ENCODE measurements around the gene SLC38A8. TPM values are rescaled to one million over a fixed set of nuclear protein-coding genes. Genes with fewer than 3 reads are reported as not detected.

The SLC38A8 gene
- total and polyA plus RNA-seq, 4 donors = 0.28 to 1.4 (median 1.1) TPM

GRCh38 chr16:84054271-84054670 is 11.7 kb upstream of the SLC38A8 start:
- Histone ChIP-seq H3K4me3 (ENCODE audit: low read depth, low read length) (no peak overlapping the region), H3K27me3 (ENCODE audit: control insufficient read depth, insufficient read depth, low read length) (no peaks in the 10 kb centered on the region), H3K9me3 (ENCODE audit: control insufficient read depth, insufficient read depth, low read length) (no peaks in the 10 kb centered on the region), H3K36me3 (ENCODE audit: control insufficient read depth, insufficient read depth, low read length) (peaks cover 80% of the 10 kb centered on the region), H3K4me1 (ENCODE audit: control insufficient read depth, insufficient read depth, low read length) (peaks cover 26% of the 10 kb centered on the region), H3K27ac (ENCODE audit: low read depth, low read length) (no peak overlapping the region)
- no peak for DNase-seq (ENCODE audit: low read depth in 4 of 6, low spot score in 6 of 6)
- 98% methylated on average over 16 of the region's 16 CpGs for WGBS (ENCODE audit: insufficient coverage)

GRCh38 chr16:84053237-84053636 is 10.6 kb upstream of the SLC38A8 start:
- DNase-seq (ENCODE audit: low read depth in 4 of 6, low spot score in 6 of 6) = no peak
- 91% methylated on average over 7 of the region's 13 CpGs for WGBS (ENCODE audit: insufficient coverage)
- no peak overlapping the region for H3K27ac ChIP-seq (ENCODE audit: low read depth, low read length)

GRCh38 chr16:84052071-84052622 is 9.6 kb upstream of the SLC38A8 start:
- DNase-seq (ENCODE audit: low read depth in 4 of 6, low spot score in 6 of 6) = no peak
- Histone ChIP-seq H3K36me3 (ENCODE audit: control insufficient read depth, insufficient read depth, low read length) (peaks cover 79% of the 10 kb centered on the region), H3K4me1 (ENCODE audit: control insufficient read depth, insufficient read depth, low read length) (peaks cover 28% of the 10 kb centered on the region), H3K4me3 (ENCODE audit: low read depth, low read length) (no peak overlapping the region), H3K27me3 (ENCODE audit: control insufficient read depth, insufficient read depth, low read length) (no peaks in the 10 kb centered on the region), H3K27ac (ENCODE audit: low read depth, low read length) (no peak overlapping the region), H3K9me3 (ENCODE audit: control insufficient read depth, insufficient read depth, low read length) (no peaks in the 10 kb centered on the region)
- WGBS (ENCODE audit: insufficient coverage) = 89% methylated on average over 26 of the region's 27 CpGs

More at GRCh38 chr16:84053237-84053636, 10.6 kb upstream of the SLC38A8 start:
- Histone ChIP-seq H3K27me3 (ENCODE audit: control insufficient read depth, insufficient read depth, low read length) (no peaks in the 10 kb centered on the region), H3K36me3 (ENCODE audit: control insufficient read depth, insufficient read depth, low read length) (peaks cover 78% of the 10 kb centered on the region), H3K4me1 (ENCODE audit: control insufficient read depth, insufficient read depth, low read length) (peaks cover 32% of the 10 kb centered on the region), H3K4me3 (ENCODE audit: low read depth, low read length) (no peak overlapping the region), H3K9me3 (ENCODE audit: control insufficient read depth, insufficient read depth, low read length) (no peaks in the 10 kb centered on the region)

GRCh38 chr16:84050316-84050715 is 7.7 kb upstream of the SLC38A8 start:
- DNase-seq (ENCODE audit: low read depth in 4 of 6, low spot score in 6 of 6) = no peak
- Histone ChIP-seq H3K4me3 (ENCODE audit: low read depth, low read length) (no peak overlapping the region), H3K27ac (ENCODE audit: low read depth, low read length) (no peak overlapping the region), H3K9me3 (ENCODE audit: control insufficient read depth, insufficient read depth, low read length) (no peaks in the 10 kb centered on the region), H3K4me1 (ENCODE audit: control insufficient read depth, insufficient read depth, low read length) (peaks cover 23% of the 10 kb centered on the region), H3K27me3 (ENCODE audit: control insufficient read depth, insufficient read depth, low read length) (no peaks in the 10 kb centered on the region), H3K36me3 (ENCODE audit: control insufficient read depth, insufficient read depth, low read length) (peaks cover 66% of the 10 kb centered on the region)
- WGBS (ENCODE audit: insufficient coverage) = 97% methylated on average over 9 of the region's 9 CpGs

GRCh38 chr16:84049403-84050060 is 6.9 kb upstream of the SLC38A8 start:
- no peak for DNase-seq (ENCODE audit: low read depth in 4 of 6, low spot score in 6 of 6)
- 67% methylated on average over 12 of the region's 13 CpGs for WGBS (ENCODE audit: insufficient coverage)
- H3K27ac ChIP-seq (ENCODE audit: low read depth, low read length) = no peak overlapping the region
- peaks cover 59% of the 10 kb centered on the region for H3K36me3 ChIP-seq (ENCODE audit: control insufficient read depth, insufficient read depth, low read length)
- no peaks in the 10 kb centered on the region for H3K27me3 ChIP-seq (ENCODE audit: control insufficient read depth, insufficient read depth, low read length)
- H3K9me3 ChIP-seq (ENCODE audit: control insufficient read depth, insufficient read depth, low read length) = no peaks in the 10 kb centered on the region
- no peak overlapping the region for H3K4me3 ChIP-seq (ENCODE audit: low read depth, low read length)
- H3K4me1 ChIP-seq (ENCODE audit: control insufficient read depth, insufficient read depth, low read length) = peaks cover 24% of the 10 kb centered on the region

GRCh38 chr16:84048871-84049270 is 6.3 kb upstream of the SLC38A8 start:
- peaks cover 26% of the 10 kb centered on the region for H3K4me1 ChIP-seq (ENCODE audit: control insufficient read depth, insufficient read depth, low read length)
- H3K4me3 ChIP-seq (ENCODE audit: low read depth, low read length) = no peak overlapping the region
- peaks cover 52% of the 10 kb centered on the region for H3K36me3 ChIP-seq (ENCODE audit: control insufficient read depth, insufficient read depth, low read length)
- no peaks in the 10 kb centered on the region for H3K9me3 ChIP-seq (ENCODE audit: control insufficient read depth, insufficient read depth, low read length)
- DNase-seq (ENCODE audit: low read depth in 4 of 6, low spot score in 6 of 6) = no peak
- 93% methylated on average over 11 of the region's 13 CpGs for WGBS (ENCODE audit: insufficient coverage)
- H3K27ac ChIP-seq (ENCODE audit: low read depth, low read length) = no peak overlapping the region
- H3K27me3 ChIP-seq (ENCODE audit: control insufficient read depth, insufficient read depth, low read length) = no peaks in the 10 kb centered on the region

- Histone ChIP-seq H3K4me1 (ENCODE audit: control insufficient read depth, insufficient read depth, low read length) (peaks cover 32% of the 10 kb centered on the region), H3K36me3 (ENCODE audit: control insufficient read depth, insufficient read depth, low read length) (peaks cover 48% of the 10 kb centered on the region), H3K27ac (ENCODE audit: low read depth, low read length) (no peak overlapping the region), H3K4me3 (ENCODE audit: low read depth, low read length) (no peak overlapping the region), H3K27me3 (ENCODE audit: control insufficient read depth, insufficient read depth, low read length) (no peaks in the 10 kb centered on the region), H3K9me3 (ENCODE audit: control insufficient read depth, insufficient read depth, low read length) (no peaks in the 10 kb centered on the region)
- no peak for DNase-seq (ENCODE audit: low read depth in 4 of 6, low spot score in 6 of 6)
- 55% methylated on average over 5 of the region's 7 CpGs for WGBS (ENCODE audit: insufficient coverage)
Measured at GRCh38 chr16:84048270-84048669, 5.7 kb upstream of the SLC38A8 start.

- Histone ChIP-seq H3K9me3 (ENCODE audit: control insufficient read depth, insufficient read depth, low read length) (no peaks in the 10 kb centered on the region), H3K27ac (ENCODE audit: low read depth, low read length) (no peak overlapping the region), H3K4me1 (ENCODE audit: control insufficient read depth, insufficient read depth, low read length) (peaks cover 36% of the 10 kb centered on the region), H3K36me3 (ENCODE audit: control insufficient read depth, insufficient read depth, low read length) (peaks cover 46% of the 10 kb centered on the region), H3K27me3 (ENCODE audit: control insufficient read depth, insufficient read depth, low read length) (no peaks in the 10 kb centered on the region), H3K4me3 (ENCODE audit: low read depth, low read length) (no peak overlapping the region)
- DNase-seq (ENCODE audit: low read depth in 4 of 6, low spot score in 6 of 6) = no peak
- 98% methylated on average over 5 of the region's 6 CpGs for WGBS (ENCODE audit: insufficient coverage)
Measured at GRCh38 chr16:84047626-84048025, 5.0 kb upstream of the SLC38A8 start.

- 92% methylated on average over 6 of the region's 6 CpGs for WGBS (ENCODE audit: insufficient coverage)
- Histone ChIP-seq H3K36me3 (ENCODE audit: control insufficient read depth, insufficient read depth, low read length) (peaks cover 43% of the 10 kb centered on the region), H3K9me3 (ENCODE audit: control insufficient read depth, insufficient read depth, low read length) (no peaks in the 10 kb centered on the region), H3K27ac (ENCODE audit: low read depth, low read length) (no peak overlapping the region), H3K27me3 (ENCODE audit: control insufficient read depth, insufficient read depth, low read length) (no peaks in the 10 kb centered on the region), H3K4me1 (ENCODE audit: control insufficient read depth, insufficient read depth, low read length) (peaks cover 36% of the 10 kb centered on the region), H3K4me3 (ENCODE audit: low read depth, low read length) (no peak overlapping the region)
- DNase-seq (ENCODE audit: low read depth in 4 of 6, low spot score in 6 of 6) = no peak
Measured at GRCh38 chr16:84047206-84047605, 4.6 kb upstream of the SLC38A8 start.

GRCh38 chr16:84045818-84046470 is 3.3 kb upstream of the SLC38A8 start:
- WGBS (ENCODE audit: insufficient coverage) = 90% methylated on average over 17 of the region's 19 CpGs
- peaks cover 35% of the 10 kb centered on the region for H3K36me3 ChIP-seq (ENCODE audit: control insufficient read depth, insufficient read depth, low read length)
- no peak overlapping the region for H3K27ac ChIP-seq (ENCODE audit: low read depth, low read length)
- no peaks in the 10 kb centered on the region for H3K9me3 ChIP-seq (ENCODE audit: control insufficient read depth, insufficient read depth, low read length)
- H3K4me1 ChIP-seq (ENCODE audit: control insufficient read depth, insufficient read depth, low read length) = peaks cover 45% of the 10 kb centered on the region
- H3K4me3 ChIP-seq (ENCODE audit: low read depth, low read length) = no peak overlapping the region
- DNase-seq (ENCODE audit: low read depth in 4 of 6, low spot score in 6 of 6) = no peak
- no peaks in the 10 kb centered on the region for H3K27me3 ChIP-seq (ENCODE audit: control insufficient read depth, insufficient read depth, low read length)
